T-helper 2 cell treated with Interferon-gamma antibody and Interleukin-4, amounts not matched to agents 5 μg/mL and 100 μg/mL, for 36 hours (primary cell): ENCODE data around the gene COL4A2.

Experiments used
- DNase-seq: peaks from one replicate; pipeline ENCODE4 v3.0.0; 2021; ENCODE audit warnings: low spot score
- H3K27ac Mint-ChIP-seq: one replicate; pipeline ENCODE4 v1.8.0; 2021; ENCODE audit warnings: mild to moderate bottlenecking, mixed read lengths
- H3K27me3 Mint-ChIP-seq: one replicate; pipeline ENCODE4 v1.8.0; 2021; ENCODE audit warnings: low read depth, mixed read lengths
- H3K36me3 Mint-ChIP-seq: one replicate; pipeline ENCODE4 v1.8.0; 2021; ENCODE audit warnings: low read depth, mixed read lengths
- H3K4me1 Mint-ChIP-seq: one replicate; pipeline ENCODE4 v1.8.0; 2021; ENCODE audit warnings: low read depth, mixed read lengths
- H3K4me3 Mint-ChIP-seq: one replicate; pipeline ENCODE4 v1.8.0; 2022; ENCODE audit warnings: mild to moderate bottlenecking, moderate library complexity, mixed read lengths
- H3K9me3 Mint-ChIP-seq: one replicate; pipeline ENCODE4 v1.8.0; 2021; ENCODE audit warnings: mixed read lengths

Gene COL4A2

DNA sequence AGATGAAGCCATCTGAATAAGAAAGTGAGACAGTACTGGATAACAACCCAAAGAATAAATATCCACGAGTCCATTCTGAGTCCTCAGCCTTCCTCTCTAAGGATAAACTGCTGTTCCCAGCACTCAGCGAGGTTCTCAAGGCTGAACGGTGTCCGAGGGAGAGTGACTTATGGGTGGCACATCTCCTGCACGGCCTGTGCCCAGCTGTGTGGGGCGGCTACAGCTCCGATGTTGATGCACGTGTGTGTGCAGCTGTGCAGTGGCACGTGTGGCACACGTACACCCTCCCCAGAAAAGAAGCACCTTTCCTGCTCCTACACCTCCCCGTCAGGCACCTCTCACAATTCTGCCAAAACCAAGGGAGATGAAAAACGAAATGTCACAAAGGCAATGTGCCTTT is 209.4 kb downstream of the COL4A2 start:
- no peaks in the 10 kb centered on the region for H3K27me3 Mint-ChIP-seq
- DNase-seq = no peak
- no peaks in the 10 kb centered on the region for H3K4me1 Mint-ChIP-seq
- no peaks in the 10 kb centered on the region for H3K36me3 Mint-ChIP-seq
- H3K4me3 Mint-ChIP-seq = no peak overlapping the region
- no peak overlapping the region for H3K27ac Mint-ChIP-seq
- H3K9me3 Mint-ChIP-seq = no peaks in the 10 kb centered on the region

DNA sequence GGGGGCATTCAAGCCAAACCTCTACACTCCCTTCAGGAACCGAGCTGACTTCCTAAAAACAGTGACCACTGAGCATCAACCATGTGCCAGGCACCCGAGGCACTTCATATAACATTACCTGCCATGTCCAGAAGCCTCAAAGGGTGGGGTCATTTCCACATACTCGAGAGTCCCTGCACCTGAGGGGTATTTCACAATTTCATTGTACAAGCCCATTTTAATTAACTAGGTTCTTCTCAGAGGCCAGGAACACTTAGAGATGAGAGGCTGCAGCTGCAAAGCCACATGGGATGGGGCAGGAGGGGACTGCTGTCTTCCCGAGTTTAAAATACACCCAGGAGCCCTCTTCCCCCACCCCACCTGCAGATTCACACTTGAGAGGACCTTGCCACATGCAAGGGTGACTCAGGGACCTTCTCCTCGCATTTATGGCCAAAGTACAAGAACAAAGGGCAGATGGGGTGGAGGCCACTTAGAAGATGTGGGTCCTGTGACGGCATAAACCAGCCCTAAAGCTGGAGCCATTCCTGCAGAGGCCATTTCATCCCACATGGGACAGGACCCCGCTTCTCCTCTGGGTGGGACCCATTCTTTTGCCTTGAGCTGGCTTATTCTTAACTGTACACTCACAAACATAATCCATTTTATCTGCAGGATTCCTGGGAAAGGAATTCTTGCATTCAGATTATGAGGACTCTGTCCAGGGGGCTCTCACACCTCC is 210.6 kb downstream of the COL4A2 start:
- no peak for DNase-seq
- H3K4me1 Mint-ChIP-seq = no peaks in the 10 kb centered on the region
- H3K4me3 Mint-ChIP-seq = no peak overlapping the region

DNA sequence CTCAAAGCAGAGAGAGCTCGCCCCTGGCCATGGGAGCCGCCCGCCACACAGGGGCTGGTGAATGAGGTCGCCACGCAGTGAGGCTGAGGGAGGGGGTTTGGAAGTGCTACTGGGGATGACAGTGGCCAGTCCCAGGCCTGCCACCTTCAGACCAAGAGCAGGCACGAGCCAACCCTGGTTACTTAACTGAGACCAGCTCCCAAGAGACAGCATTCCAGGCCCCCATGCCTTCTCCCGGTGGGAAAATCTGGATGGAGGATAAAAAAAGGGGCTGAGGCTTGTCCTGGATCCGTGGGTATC is 211.1 kb downstream of the COL4A2 start:
- no peaks in the 10 kb centered on the region for H3K4me1 Mint-ChIP-seq
- H3K27me3 Mint-ChIP-seq = no peaks in the 10 kb centered on the region
- no peaks in the 10 kb centered on the region for H3K36me3 Mint-ChIP-seq
- no peak overlapping the region for H3K4me3 Mint-ChIP-seq
- DNase-seq = no peak
- H3K9me3 Mint-ChIP-seq = no peaks in the 10 kb centered on the region
- no peak overlapping the region for H3K27ac Mint-ChIP-seq

More for the DNA sequence above, 210.6 kb downstream of the COL4A2 start:
- H3K36me3 Mint-ChIP-seq = no peaks in the 10 kb centered on the region
- no peaks in the 10 kb centered on the region for H3K9me3 Mint-ChIP-seq
- no peak overlapping the region for H3K27ac Mint-ChIP-seq
- no peaks in the 10 kb centered on the region for H3K27me3 Mint-ChIP-seq

DNA sequence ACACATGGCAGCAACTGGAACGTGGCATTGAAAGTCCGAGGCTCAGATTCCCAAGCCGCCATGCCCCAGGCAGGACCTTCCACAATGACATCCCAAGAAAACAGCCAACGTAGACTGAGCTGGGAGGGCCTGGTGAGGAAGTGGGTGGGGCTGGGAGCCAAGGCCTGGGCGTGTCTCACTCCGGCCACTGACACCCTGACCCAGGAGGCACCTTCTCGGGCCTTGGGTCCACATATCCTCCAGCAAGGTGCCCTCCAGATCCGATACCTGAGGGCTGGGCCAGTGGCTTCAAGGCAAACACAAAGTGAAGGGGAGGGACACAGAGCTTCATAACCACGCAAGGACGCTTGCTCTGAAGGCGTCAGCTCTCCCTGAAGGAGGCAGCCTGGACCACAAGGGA is 211.5 kb downstream of the COL4A2 start:
- no peaks in the 10 kb centered on the region for H3K36me3 Mint-ChIP-seq
- no peaks in the 10 kb centered on the region for H3K4me1 Mint-ChIP-seq
- H3K4me3 Mint-ChIP-seq = no peak overlapping the region
- no peak overlapping the region for H3K27ac Mint-ChIP-seq
- no peak for DNase-seq
- H3K9me3 Mint-ChIP-seq = no peaks in the 10 kb centered on the region
- no peaks in the 10 kb centered on the region for H3K27me3 Mint-ChIP-seq

DNA sequence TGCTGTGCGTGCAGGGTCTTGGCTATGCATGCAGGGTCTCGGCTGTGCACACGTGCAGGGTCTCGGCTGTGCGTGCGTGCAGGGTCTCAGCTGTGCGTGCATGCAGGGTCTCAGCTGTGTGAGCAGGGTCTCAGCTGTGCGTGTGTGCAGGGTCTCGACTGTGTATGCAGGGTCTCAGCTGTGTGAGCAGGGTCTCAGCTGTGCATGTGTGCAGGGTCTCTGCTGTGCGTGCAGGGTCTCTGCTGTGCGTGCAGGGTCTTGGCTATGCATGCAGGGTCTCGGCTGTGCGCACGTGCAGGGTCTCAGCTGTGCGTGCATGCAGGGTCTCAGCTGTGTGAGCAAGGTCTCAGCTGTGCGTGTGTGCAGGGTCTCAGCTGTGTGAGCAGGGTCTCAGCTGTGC is 212.0 kb downstream of the COL4A2 start:
- DNase-seq = no peak
- Mint-ChIP-seq H3K36me3 (no peaks in the 10 kb centered on the region), H3K4me1 (no peaks in the 10 kb centered on the region), H3K27ac (no peak overlapping the region), H3K4me3 (no peak overlapping the region), H3K9me3 (no peaks in the 10 kb centered on the region), H3K27me3 (no peaks in the 10 kb centered on the region)

- Mint-ChIP-seq H3K27me3 (no peaks in the 10 kb centered on the region), H3K27ac (no peak overlapping the region), H3K36me3 (no peaks in the 10 kb centered on the region), H3K9me3 (no peaks in the 10 kb centered on the region), H3K4me1 (peaks cover 4% of the 10 kb centered on the region), H3K4me3 (no peak overlapping the region)
- no peak for DNase-seq
These were observed 212.4 kb downstream of the COL4A2 start for GRCh38 chr13:110519506-110519905.

- H3K27me3 Mint-ChIP-seq = no peaks in the 10 kb centered on the region
- no peak overlapping the region for H3K27ac Mint-ChIP-seq
- peaks cover 7% of the 10 kb centered on the region for H3K4me1 Mint-ChIP-seq
- no peak overlapping the region for H3K4me3 Mint-ChIP-seq
- no peak for DNase-seq
- no peaks in the 10 kb centered on the region for H3K9me3 Mint-ChIP-seq
- H3K36me3 Mint-ChIP-seq = no peaks in the 10 kb centered on the region
These were observed 213.6 kb downstream of the COL4A2 start for GRCh38 chr13:110520431-110521295.

DNA sequence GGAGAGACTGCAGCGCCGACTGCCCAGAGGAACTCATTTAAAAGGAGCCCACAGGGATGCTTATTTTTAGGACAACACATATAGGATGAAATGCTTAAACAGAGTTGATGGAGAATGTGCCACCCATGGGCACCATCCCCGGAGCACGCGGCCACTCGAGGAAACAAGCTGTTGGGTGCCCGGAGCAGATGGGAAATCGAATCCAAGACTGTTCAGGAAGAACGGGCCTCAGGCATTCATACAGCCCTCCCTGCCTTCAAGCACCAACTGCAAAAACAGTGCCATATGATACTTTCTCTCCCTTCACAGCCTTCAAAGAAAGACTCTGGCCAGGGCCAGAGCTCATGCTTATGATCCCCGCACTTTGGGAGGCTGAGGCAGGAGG is 214.2 kb downstream of the COL4A2 start:
- H3K4me3 Mint-ChIP-seq = no peak overlapping the region
- H3K27ac Mint-ChIP-seq = no peak overlapping the region
- H3K9me3 Mint-ChIP-seq = no peaks in the 10 kb centered on the region
- H3K4me1 Mint-ChIP-seq = peaks cover 8% of the 10 kb centered on the region
- H3K36me3 Mint-ChIP-seq = no peaks in the 10 kb centered on the region
- no peaks in the 10 kb centered on the region for H3K27me3 Mint-ChIP-seq
- DNase-seq = no peak

DNA sequence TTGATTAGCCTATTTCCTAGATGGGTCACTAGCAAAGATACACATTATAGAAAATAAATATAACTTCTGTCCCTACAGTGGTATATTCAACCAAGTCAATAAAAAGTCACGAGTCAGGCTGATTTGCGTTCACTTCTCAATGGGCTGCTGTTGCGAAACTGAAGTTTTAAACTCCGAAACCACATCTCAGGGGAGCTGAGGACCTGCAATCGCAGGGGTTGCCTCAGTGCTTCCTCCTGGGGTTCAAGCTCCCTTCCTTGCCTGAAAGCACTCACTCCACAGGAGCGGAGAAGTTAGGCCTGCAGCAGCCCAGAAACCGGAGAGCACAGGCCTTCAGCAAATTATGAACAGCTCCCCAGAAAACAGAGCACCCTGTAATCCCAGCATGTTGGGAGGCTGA is 214.9 kb downstream of the COL4A2 start:
- H3K4me3 Mint-ChIP-seq = no peak overlapping the region
- DNase-seq = no peak

GRCh38 chr13:110522721-110523120 is 215.6 kb downstream of the COL4A2 start:
- no peak for DNase-seq
- H3K27me3 Mint-ChIP-seq = no peaks in the 10 kb centered on the region
- H3K9me3 Mint-ChIP-seq = no peaks in the 10 kb centered on the region
- peaks cover 9% of the 10 kb centered on the region for H3K4me1 Mint-ChIP-seq
- no peak overlapping the region for H3K4me3 Mint-ChIP-seq
- no peaks in the 10 kb centered on the region for H3K36me3 Mint-ChIP-seq
- no peak overlapping the region for H3K27ac Mint-ChIP-seq

More for the DNA sequence above, 214.9 kb downstream of the COL4A2 start:
- Mint-ChIP-seq H3K27me3 (no peaks in the 10 kb centered on the region), H3K36me3 (no peaks in the 10 kb centered on the region), H3K27ac (no peak overlapping the region), H3K4me1 (peaks cover 9% of the 10 kb centered on the region), H3K9me3 (no peaks in the 10 kb centered on the region)

GRCh38 chr13:110523180-110523579 is 216.1 kb downstream of the COL4A2 start:
- no peaks in the 10 kb centered on the region for H3K9me3 Mint-ChIP-seq
- peaks cover 9% of the 10 kb centered on the region for H3K4me1 Mint-ChIP-seq
- no peak for DNase-seq
- no peaks in the 10 kb centered on the region for H3K36me3 Mint-ChIP-seq
- no peaks in the 10 kb centered on the region for H3K27me3 Mint-ChIP-seq
- H3K27ac Mint-ChIP-seq = no peak overlapping the region
- H3K4me3 Mint-ChIP-seq = no peak overlapping the region

- Mint-ChIP-seq H3K36me3 (no peaks in the 10 kb centered on the region), H3K27ac (no peak overlapping the region)
These were observed 216.9 kb downstream of the COL4A2 start for GRCh38 chr13:110523838-110524540.

GRCh38 chr13:110524541-110525257 is 217.6 kb downstream of the COL4A2 start:
- DNase-seq = no peak
- Mint-ChIP-seq H3K9me3 (no peaks in the 10 kb centered on the region), H3K27ac (no peak overlapping the region), H3K27me3 (no peaks in the 10 kb centered on the region), H3K4me1 (peaks cover 9% of the 10 kb centered on the region), H3K4me3 (no peak overlapping the region), H3K36me3 (no peaks in the 10 kb centered on the region)

More at GRCh38 chr13:110523838-110524540, 216.9 kb downstream of the COL4A2 start:
- no peaks in the 10 kb centered on the region for H3K9me3 Mint-ChIP-seq
- no peaks in the 10 kb centered on the region for H3K27me3 Mint-ChIP-seq
- H3K4me3 Mint-ChIP-seq = no peak overlapping the region
- peaks cover 9% of the 10 kb centered on the region for H3K4me1 Mint-ChIP-seq
- no peak for DNase-seq
